SU-DHL-6 (cell line): Measurements from ENCODE around the gene HCN1.
"Not testable (repeated sequence)": the region's sequence is repeated elsewhere in the genome, so short reads cannot be mapped to it uniquely, and the experiment has no call there.

Experiments used
- H2AFZ ChIP-seq: fragments of 200-600 bp; sonication (generic); 2 replicates; pipeline ENCODE4 v1.6.1; 2014; ENCODE audit warnings: low read depth, mild to moderate bottlenecking, moderate library complexity, mixed read lengths, antibody characterized with exemption, low read length; ENCODE audit not compliant: severe bottlenecking
- H3F3A ChIP-seq: fragments of 200-600 bp; shearing (Covaris generic); 2 replicates; pipeline ENCODE4 v1.6.0; 2016; ENCODE audit warnings: antibody characterized with exemption, mild to moderate bottlenecking; ENCODE audit not compliant: insufficient read depth
- H3K27ac ChIP-seq: fragments of 200-600 bp; sonication (generic); 2 replicates; pipeline ENCODE4 v1.5.1; 2016; ENCODE audit warnings: low read depth, mild to moderate bottlenecking, low read length, moderate library complexity, mixed read lengths
- H3K27me3 ChIP-seq: fragments of 200-600 bp; sonication (generic), shearing (Covaris generic); 2 replicates; pipeline ENCODE4 v1.6.0; 2014; ENCODE audit warnings: mild to moderate bottlenecking, low read length
- H3K36me3 ChIP-seq: fragments of 200-600 bp; sonication (generic); 2 replicates; pipeline ENCODE4 v1.6.1; 2014; ENCODE audit warnings: mild to moderate bottlenecking, low read length, mixed read lengths
- H3K4me2 ChIP-seq: fragments of 300-600, 200-600 bp; shearing (Covaris generic), sonication (generic); 2 replicates; pipeline ENCODE4 v1.6.0; 2014; ENCODE audit warnings: low read length, low read depth, mild to moderate bottlenecking; ENCODE audit not compliant: poor library complexity, severe bottlenecking
- H3K4me3 ChIP-seq: fragments of 200-600 bp; sonication (generic); 2 replicates; pipeline ENCODE4 v1.5.1; 2014; ENCODE audit warnings: antibody characterized with exemption, low read length, mild to moderate bottlenecking, mixed read lengths; ENCODE audit not compliant: insufficient read depth, poor library complexity, severe bottlenecking
- H3K79me2 ChIP-seq: fragments of 200-600 bp; sonication (generic); 2 replicates; pipeline ENCODE4 v1.6.1; 2014; ENCODE audit warnings: mild to moderate bottlenecking, low read length, moderate library complexity; ENCODE audit not compliant: insufficient read depth
- H3K9ac ChIP-seq: fragments of 200-600 bp; sonication (generic); 2 replicates; pipeline ENCODE4 v1.7.0; 2014; ENCODE audit warnings: mild to moderate bottlenecking, low read length
- H3K9me2 ChIP-seq: fragments of 200-600 bp; sonication (generic); replicated peaks from 2 replicates; pipeline ENCODE4 v1.6.1; 2014; ENCODE audit warnings: low read length; ENCODE audit not compliant: insufficient read depth
- H3K9me3 ChIP-seq: fragments of 200-600 bp; sonication (generic); 2 replicates; pipeline ENCODE4 v1.6.1; 2014; ENCODE audit warnings: low read length, mixed read lengths; ENCODE audit not compliant: insufficient read depth
- H4K20me1 ChIP-seq: fragments of 200-600 bp; sonication (generic); 2 replicates; pipeline ENCODE4 v1.6.1; 2014; ENCODE audit warnings: low read depth, mild to moderate bottlenecking, antibody characterized with exemption, low read length, moderate library complexity, mixed read lengths
- EZH2phosphoT487 ChIP-seq: fragments of 200-600 bp; sonication (generic), shearing (Covaris generic); conservative IDR thresholded peaks from 2 replicates; pipeline ENCODE4 v1.6.1; 2018; ENCODE audit warnings: mild to moderate bottlenecking, antibody characterized with exemption, low read length, moderate library complexity, mixed read lengths
- TF ChIP-seq, protein P1 (sequence below): fragments of 200-600 bp; sonication (generic); IDR thresholded peaks from one replicate; pipeline ENCODE4 v1.5.1; 2017; ENCODE audit warnings: antibody characterized with exemption, mild to moderate bottlenecking, low read length, moderate library complexity; ENCODE audit not compliant: insufficient read depth, poor library complexity, severe bottlenecking

HCN1 gene

DNA sequence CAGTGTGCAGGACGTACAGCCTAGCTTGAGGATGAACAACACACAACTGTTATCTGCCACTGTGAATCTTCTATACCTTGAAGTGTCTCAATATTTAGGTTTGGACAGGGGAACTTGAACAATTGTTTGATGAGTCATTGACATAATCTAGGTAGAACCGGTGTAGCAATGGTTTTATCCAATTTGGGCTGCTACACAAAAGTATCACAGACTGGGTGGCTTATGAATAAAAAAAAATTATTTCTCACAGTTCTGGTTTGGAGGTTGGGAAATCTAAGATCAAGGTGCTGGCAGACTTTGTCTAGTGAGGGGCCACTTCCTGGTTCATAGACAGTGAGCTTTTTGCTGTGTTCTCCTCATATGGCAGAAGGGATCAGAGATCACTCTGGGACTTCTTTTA is 359.7 kb downstream of the HCN1 start:
- Histone ChIP-seq H3K9me2 (no peaks in the 10 kb centered on the region), H4K20me1 (no peaks in the 10 kb centered on the region), H3K79me2 (no peaks in the 10 kb centered on the region), H3K4me3 (no peak overlapping the region), H3F3A (no peaks in the 10 kb centered on the region), H2AFZ (no peak overlapping the region), H3K27me3 (no peaks in the 10 kb centered on the region), H3K9me3 (no peaks in the 10 kb centered on the region), H3K27ac (no peak overlapping the region), H3K4me2 (no peak overlapping the region), H3K36me3 (no peaks in the 10 kb centered on the region), H3K9ac (no peak overlapping the region)
- TF ChIP-seq, protein P1, sequence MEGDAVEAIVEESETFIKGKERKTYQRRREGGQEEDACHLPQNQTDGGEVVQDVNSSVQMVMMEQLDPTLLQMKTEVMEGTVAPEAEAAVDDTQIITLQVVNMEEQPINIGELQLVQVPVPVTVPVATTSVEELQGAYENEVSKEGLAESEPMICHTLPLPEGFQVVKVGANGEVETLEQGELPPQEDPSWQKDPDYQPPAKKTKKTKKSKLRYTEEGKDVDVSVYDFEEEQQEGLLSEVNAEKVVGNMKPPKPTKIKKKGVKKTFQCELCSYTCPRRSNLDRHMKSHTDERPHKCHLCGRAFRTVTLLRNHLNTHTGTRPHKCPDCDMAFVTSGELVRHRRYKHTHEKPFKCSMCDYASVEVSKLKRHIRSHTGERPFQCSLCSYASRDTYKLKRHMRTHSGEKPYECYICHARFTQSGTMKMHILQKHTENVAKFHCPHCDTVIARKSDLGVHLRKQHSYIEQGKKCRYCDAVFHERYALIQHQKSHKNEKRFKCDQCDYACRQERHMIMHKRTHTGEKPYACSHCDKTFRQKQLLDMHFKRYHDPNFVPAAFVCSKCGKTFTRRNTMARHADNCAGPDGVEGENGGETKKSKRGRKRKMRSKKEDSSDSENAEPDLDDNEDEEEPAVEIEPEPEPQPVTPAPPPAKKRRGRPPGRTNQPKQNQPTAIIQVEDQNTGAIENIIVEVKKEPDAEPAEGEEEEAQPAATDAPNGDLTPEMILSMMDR, result no peak
- TF ChIP-seq EZH2phosphoT487, result no peak

DNA sequence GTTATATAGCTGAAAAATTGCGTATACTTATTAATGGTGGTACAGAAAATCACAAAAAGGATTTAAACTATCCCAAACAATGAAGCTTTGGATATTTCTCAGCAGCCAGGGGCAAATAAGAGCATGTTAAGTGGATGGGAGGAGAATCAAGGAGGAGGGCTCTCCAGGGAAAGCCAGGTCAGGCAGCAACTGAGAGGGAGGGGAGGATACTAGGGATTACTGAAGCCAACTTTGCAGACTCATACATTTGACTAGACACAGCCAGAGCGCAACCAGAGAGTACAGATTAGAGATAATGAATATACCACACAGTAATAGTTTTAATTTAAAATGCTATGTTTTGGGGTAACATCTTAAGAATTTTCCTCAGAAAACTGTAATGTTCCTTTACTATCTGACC is 360.2 kb downstream of the HCN1 start:
- no peak for TF ChIP-seq EZH2phosphoT487
- TF ChIP-seq, protein P1, result no peak
- no peaks in the 10 kb centered on the region for H3K79me2 ChIP-seq
- no peak overlapping the region for H3K4me2 ChIP-seq
- no peak overlapping the region for H2AFZ ChIP-seq
- H3K36me3 ChIP-seq, result no peaks in the 10 kb centered on the region
- H3F3A ChIP-seq, result no peaks in the 10 kb centered on the region
- no peaks in the 10 kb centered on the region for H3K9me2 ChIP-seq
- H3K9ac ChIP-seq, result no peak overlapping the region
- no peaks in the 10 kb centered on the region for H4K20me1 ChIP-seq
- H3K27me3 ChIP-seq, result no peaks in the 10 kb centered on the region
- H3K4me3 ChIP-seq, result no peak overlapping the region
- H3K9me3 ChIP-seq, result no peaks in the 10 kb centered on the region
- no peak overlapping the region for H3K27ac ChIP-seq

DNA sequence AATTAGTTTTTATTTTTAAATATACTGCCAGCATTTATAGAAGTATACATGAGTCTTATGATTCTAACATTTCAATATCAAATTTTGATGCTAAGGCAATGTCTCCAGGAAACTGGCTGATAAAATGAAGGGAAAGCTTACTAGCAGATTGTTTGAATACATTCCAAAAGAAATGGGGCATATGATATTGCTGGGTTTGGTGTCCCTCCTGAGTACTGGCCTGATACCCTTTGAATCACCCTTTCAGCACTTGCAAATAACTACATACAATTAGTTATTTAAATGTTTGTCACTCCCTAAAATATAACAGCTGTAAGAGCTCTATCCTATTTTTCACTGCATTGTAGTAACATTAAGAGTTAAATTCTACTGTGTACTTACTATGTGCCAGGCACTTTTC is 360.8 kb downstream of the HCN1 start:
- Histone ChIP-seq H3K9me3 (no peaks in the 10 kb centered on the region), H3K79me2 (no peaks in the 10 kb centered on the region), H3F3A (no peaks in the 10 kb centered on the region), H3K9me2 (no peaks in the 10 kb centered on the region), H3K27ac (no peak overlapping the region), H3K9ac (no peak overlapping the region), H4K20me1 (no peaks in the 10 kb centered on the region), H2AFZ (no peak overlapping the region), H3K4me3 (no peak overlapping the region), H3K4me2 (no peak overlapping the region), H3K27me3 (no peaks in the 10 kb centered on the region), H3K36me3 (no peaks in the 10 kb centered on the region)
- no peak for TF ChIP-seq EZH2phosphoT487
- TF ChIP-seq, protein P1, result no peak

DNA sequence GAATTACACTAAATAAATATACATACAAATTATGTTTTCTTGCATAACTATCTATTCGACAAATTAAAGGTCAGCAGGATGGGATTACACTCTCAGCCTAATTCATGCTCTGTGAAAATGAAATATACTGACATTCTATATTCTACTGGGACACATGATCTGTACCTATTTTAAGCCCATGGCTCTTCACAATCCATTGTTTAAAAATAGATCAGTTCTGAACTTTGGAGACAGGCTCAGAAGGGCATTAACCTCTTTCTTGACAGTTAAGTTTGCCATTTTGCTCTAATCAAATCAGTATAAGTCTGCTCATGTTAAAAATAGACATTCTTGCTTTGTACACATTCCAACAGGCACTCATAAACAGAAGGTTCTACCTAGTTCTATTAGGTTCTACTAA is 361.2 kb downstream of the HCN1 start:
- no peak overlapping the region for H3K4me2 ChIP-seq
- H3K27me3 ChIP-seq, result no peaks in the 10 kb centered on the region
- H3K4me3 ChIP-seq, result no peak overlapping the region
- H2AFZ ChIP-seq, result no peak overlapping the region
- H3K9me3 ChIP-seq, result no peaks in the 10 kb centered on the region
- no peak overlapping the region for H3K9ac ChIP-seq
- no peak for TF ChIP-seq EZH2phosphoT487
- TF ChIP-seq, protein P1, result no peak
- H3K9me2 ChIP-seq, result no peaks in the 10 kb centered on the region
- no peaks in the 10 kb centered on the region for H3K79me2 ChIP-seq
- H3K27ac ChIP-seq, result no peak overlapping the region
- H3K36me3 ChIP-seq, result no peaks in the 10 kb centered on the region
- no peaks in the 10 kb centered on the region for H3F3A ChIP-seq
- H4K20me1 ChIP-seq, result no peaks in the 10 kb centered on the region

DNA sequence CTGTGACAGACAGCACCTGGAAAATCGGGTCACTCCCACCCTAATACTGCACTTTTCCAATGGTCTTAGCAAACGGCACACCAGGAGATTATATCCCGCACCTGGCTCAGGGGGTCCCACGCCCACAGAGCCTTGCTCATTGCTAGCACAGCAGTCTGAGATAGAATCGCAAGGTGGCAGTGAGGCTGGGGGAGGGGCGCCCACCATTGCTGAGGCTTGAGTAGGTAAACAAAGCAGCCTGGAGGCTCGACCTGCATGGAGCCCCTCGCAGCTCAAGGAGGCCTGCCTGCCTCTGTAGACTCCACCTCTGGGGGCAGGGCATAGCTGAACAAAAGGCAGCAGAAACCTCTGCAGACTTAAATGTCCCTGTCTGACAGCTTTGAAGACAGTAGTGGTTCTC is 383.6 kb downstream of the HCN1 start:
- H3K27ac ChIP-seq, result not testable (repeated sequence)

More for the DNA sequence above, 383.6 kb downstream of the HCN1 start:
- H2AFZ ChIP-seq, H3K9me3 ChIP-seq, H3K9me2 ChIP-seq, H3F3A ChIP-seq, H3K36me3 ChIP-seq, H3K4me3 ChIP-seq, H4K20me1 ChIP-seq, H3K9ac ChIP-seq, H3K4me2 ChIP-seq, H3K27me3 ChIP-seq, H3K79me2 ChIP-seq: not testable (repeated sequence)
